A549 (cell line): ENCODE results near the gene ADAMTS2. TPM values are rescaled to one million over a fixed set of nuclear protein-coding genes. Genes with fewer than 3 reads are reported as not detected.

Experiments used
- ATAC-seq, 2 experiments: fragments of 200-7000 bp in 1 of 2; fragments of >200 bp in 1 of 2; cut with Nextera tagmentation in 1 of 2; cut with Tn5 transposase in 1 of 2; 3 replicates each; pipeline versions ENCODE4 v1.8.0 to v1.9.1; 2018 to 2020; ENCODE audit warnings: mild to moderate bottlenecking in 1 of 2, moderate library complexity in 1 of 2
- CTCF ChIA-PET: fragments of 300-600 bp; sonication (Branson Sonifier 250); formaldehyde crosslinking; extraction: SDS; loops from one replicate; lab custom pipeline; 2021; ENCODE audit warnings: antibody characterized with exemption, inconsistent platforms; lab: Yijun Ruan, JAX
- POLR2A ChIA-PET: fragments of 350-600 bp; formaldehyde crosslinking; extraction: SDS; loops from one replicate; lab custom pipeline; 2021; ENCODE audit warnings: antibody characterized with exemption, inconsistent platforms; lab: Yijun Ruan, JAX
- DNase-seq, 2 experiments: peaks; one replicate each; pipeline versions ENCODE4 v3.0.0 to v3.0.0-alpha.2; 2011 to 2016; ENCODE audit warnings: low read depth in 1 of 2, low spot score in 1 of 2
- FAIRE-seq: peaks from 2 replicates; lab custom pipeline; 2011; peaks lifted over from hg19 to GRCh38; lab: Jason Lieb, UNC
- H3K27ac ChIP-seq, 2 experiments: fragments of >200 bp; sonication (Bioruptor Twin); formaldehyde crosslinking; 3 replicates each; pipeline ENCODE4 v1.5.1; 2016 to 2017
- H3K4me1 ChIP-seq: fragments of >200 bp; sonication (Bioruptor Twin); formaldehyde crosslinking; 3 replicates; pipeline ENCODE4 v1.6.1; 2016
- H3K4me2 ChIP-seq: fragments of >200 bp; sonication (Bioruptor Twin); formaldehyde crosslinking; 3 replicates; pipeline ENCODE4 v1.6.1; 2016
- H3K4me3 ChIP-seq: fragments of >200 bp; sonication (Bioruptor Twin); formaldehyde crosslinking; 3 replicates; pipeline ENCODE4 v1.5.1; 2016
- H3K9me3 ChIP-seq: fragments of >200 bp; sonication (Bioruptor Twin); formaldehyde crosslinking; 3 replicates; pipeline ENCODE4 v1.6.1; 2016
- ATOH8 ChIP-seq: fragments of 250-450 bp; sonication (Bioruptor Pico); IDR thresholded peaks from 2 replicates; pipeline ENCODE4 v1.5.0; 2020; ENCODE audit warnings: low read depth, mild to moderate bottlenecking, moderate library complexity
- BCL3 ChIP-seq: fragments of >200 bp; sonication (Bioruptor Twin); formaldehyde crosslinking; IDR thresholded peaks from 3 replicates; pipeline ENCODE4 v1.6.1; 2016
- CTCF ChIP-seq: fragments of >200 bp; sonication (Bioruptor Twin); formaldehyde crosslinking; IDR thresholded peaks from 3 replicates; pipeline ENCODE4 v1.5.1; 2016
- EHF ChIP-seq: fragments of 250-450 bp; sonication (Bioruptor Pico); IDR thresholded peaks from 2 replicates; pipeline ENCODE4 v1.5.0; 2020; ENCODE audit warnings: mild to moderate bottlenecking
- EHMT2 ChIP-seq: fragments of 200-600 bp; sonication (generic); IDR thresholded peaks from 2 replicates; pipeline ENCODE4 v1.6.1; 2016; ENCODE audit warnings: antibody characterized with exemption, low read depth, mild to moderate bottlenecking, moderate library complexity
- ESRRA ChIP-seq: fragments of 150-350 bp; IDR thresholded peaks from 2 replicates; pipeline ENCODE4 v1.6.1; 2014; ENCODE audit warnings: mild to moderate bottlenecking, low read length, borderline replicate concordance
- FOSL2 ChIP-seq, 2 experiments: fragments of 450-650 bp in 1 of 2; fragments of >200 bp in 1 of 2; sonication (Bioruptor Twin) in 1 of 2; formaldehyde crosslinking; IDR thresholded peaks; 2 replicates each; pipeline versions ENCODE4 v1.5.0 to v1.6.1; 2016 to 2020; ENCODE audit warnings: mild to moderate bottlenecking in 1 of 2, moderate library complexity in 1 of 2
- FOXS1 ChIP-seq: fragments of 250-450 bp; sonication (Bioruptor Pico); IDR thresholded peaks from 2 replicates; pipeline ENCODE4 v1.5.0; 2020; ENCODE audit warnings: mild to moderate bottlenecking, moderate library complexity
- GATA3 ChIP-seq: IDR thresholded peaks from 2 replicates; pipeline ENCODE4 v1.6.1; 2012; ENCODE audit warnings: borderline replicate concordance
- HMGXB4 ChIP-seq: fragments of 250-450 bp; sonication (Bioruptor Pico); IDR thresholded peaks from 2 replicates; pipeline ENCODE4 v1.5.0; 2021; ENCODE audit warnings: mild to moderate bottlenecking, moderate library complexity, borderline replicate concordance
- HOXA7 ChIP-seq: fragments of 250-450 bp; sonication (Bioruptor Pico); IDR thresholded peaks from 2 replicates; pipeline ENCODE4 v1.5.0; 2020; ENCODE audit warnings: mild to moderate bottlenecking, moderate library complexity
- HOXB13 ChIP-seq: fragments of 250-450 bp; sonication (Bioruptor Pico); IDR thresholded peaks from 2 replicates; pipeline ENCODE4 v1.5.0; 2020; ENCODE audit warnings: low read depth, mild to moderate bottlenecking, moderate library complexity
- MAFK ChIP-seq: fragments of 450-650 bp; IDR thresholded peaks from 2 replicates; pipeline ENCODE4 v1.6.1; 2014; ENCODE audit not compliant: partially characterized antibody
- MYC ChIP-seq: IDR thresholded peaks from 2 replicates; pipeline ENCODE4 v1.6.1; 2012; ENCODE audit warnings: mild to moderate bottlenecking, inconsistent platforms, low read length, improper control_type of control experiment, borderline replicate concordance
- PBX3 ChIP-seq: IDR thresholded peaks from 2 replicates; pipeline ENCODE4 v1.6.1; 2012
- RAD21 ChIP-seq, 2 experiments: fragments of >200 bp in 1 of 2; sonication (Bioruptor Twin) in 1 of 2; formaldehyde crosslinking in 1 of 2; IDR thresholded peaks in 1 of 2; conservative IDR thresholded peaks in 1 of 2; 2 replicates in 1 of 2; 3 replicates in 1 of 2; pipeline ENCODE4 v1.6.1; 2012 to 2018; ENCODE audit warnings: inconsistent platforms in 1 of 2
- REST ChIP-seq: fragments of 200-600 bp; sonication (generic); IDR thresholded peaks from 2 replicates; pipeline ENCODE4 v1.6.1; 2016; ENCODE audit warnings: antibody characterized with exemption, mild to moderate bottlenecking, moderate library complexity
- TP53 ChIP-seq: fragments of 250-450 bp; sonication (Bioruptor Pico); IDR thresholded peaks from 2 replicates; pipeline ENCODE4 v1.5.0; 2021; ENCODE audit warnings: mild to moderate bottlenecking, moderate library complexity
- ZNF302 ChIP-seq: fragments of 250-450 bp; sonication (Bioruptor Pico); IDR thresholded peaks from 2 replicates; pipeline ENCODE4 v1.9.0; 2021; ENCODE audit warnings: inconsistent platforms, mild to moderate bottlenecking, moderate library complexity
- WGBS: methylation state at CpG from one replicate; pipeline ENCODE4 v1.1.6; 2017; ENCODE audit errors: missing lambda C conversion rate; 5-methylcytosine and 5-hydroxymethylcytosine counted together
- polyA plus RNA-seq, 4 experiments: library from polyadenylated mRNA; depleted of rRNA in 3 of 4; stranded (reverse); fragments of >200 nt; fragmentation: RNase III in 1 of 4; extraction: RNeasy Plus Mini Kit Qiagen cat#74134 plus additional on column Dnase treatment in 1 of 4; gene quantifications; 2 replicates in 3 of 4; 3 replicates in 1 of 4; pipeline ENCODE4 v1.2.3, GENCODE V29; 2011 to 2017

ADAMTS2 gene
- polyA plus RNA-seq, 2 of the 4 experiments (the other 2 are of a cell fraction): not detected

- TF ChIP-seq ZNF302 (CRISPR knock-in tag): no peak
Measured at GRCh38 chr5:179379321-179379890, 34.1 kb upstream of the ADAMTS2 start (continued).

- Histone ChIP-seq H3K9me3 (no peaks in the 10 kb centered on the region), H3K4me1 (no peaks in the 10 kb centered on the region), H3K4me2 (no peak overlapping the region), H3K27ac (no peak overlapping the region), H3K4me3 (no peak overlapping the region)
- WGBS: 24% methylated on average over 14 of the region's 16 CpGs
- ChIA-PET CTCF (no interaction called here), POLR2A (no interaction called here)
- DNase-seq: no peak
- TF ChIP-seq EHMT2 (no peak), FOXS1 (CRISPR knock-in tag) (no peak), PBX3 (no peak), ESRRA (no peak), MAFK (no peak), EHF (CRISPR knock-in tag) (no peak), TP53 (CRISPR knock-in tag) (no peak), ATOH8 (no peak), HOXA7 (CRISPR knock-in tag) (no peak)
- TF ChIP-seq, all 56 proteins: peak for 0
- ATAC-seq: no peak; a peak in 1 of 6 replicates
- FAIRE-seq: no peak
Measured at GRCh38 chr5:179378441-179379271, 33.4 kb upstream of the ADAMTS2 start.

GRCh38 chr5:179378116-179378440, 32.8 kb upstream of the ADAMTS2 start:
- FAIRE-seq (no peak), ATAC-seq (no peak), DNase-seq (no peak)
- no peak overlapping the region for H3K4me3 ChIP-seq
- ChIA-PET CTCF (no interaction called here), POLR2A (no interaction called here)
- H3K4me2 ChIP-seq: no peak overlapping the region
- no peak overlapping the region for H3K27ac ChIP-seq
- no peaks in the 10 kb centered on the region for H3K4me1 ChIP-seq
- no peaks in the 10 kb centered on the region for H3K9me3 ChIP-seq
- WGBS: 4% methylated on average over 4 of the region's 5 CpGs
- no peak for TF ChIP-seq HMGXB4 (CRISPR knock-in tag)
- TF ChIP-seq ZNF302 (CRISPR knock-in tag): no peak
- no peak for TF ChIP-seq CTCF
- TF ChIP-seq HOXB13 (CRISPR knock-in tag): no peak
- TF ChIP-seq GATA3: no peak
- TF ChIP-seq ATOH8: no peak
- TF ChIP-seq FOSL2 (IDR thresholded peaks at IDR 0.05): no peak
- TF ChIP-seq FOSL2 (CRISPR knock-in tag; IDR thresholded peaks at IDR 0.05): no peak
- TF ChIP-seq MYC: no peak
- no peak for TF ChIP-seq REST
- no peak for TF ChIP-seq RAD21 (conservative IDR thresholded peaks at IDR 0.05 in 1 of 2, IDR thresholded peaks at IDR 0.05 in 1 of 2)
- no peak for TF ChIP-seq BCL3
